PC-9 (cell line): ENCODE data around the gene KIF22. TPM values are rescaled to one million over a fixed set of nuclear protein-coding genes. Genes with fewer than 3 reads are reported as not detected.
A peak's percentile ranks its signal among the peaks of the same experiment; 100 is the strongest.

Source experiments
- BruUV-seq: library from RNA; stranded (reverse); fragments of 400-500 nt; replicated peaks from 2 replicates; lab custom pipeline; 2021; lab: Mats Ljungman, UMichigan
- CTCF ChIA-PET: fragments of 300-600 bp; sonication (Branson Sonifier 250); formaldehyde crosslinking; loops from one replicate; lab custom pipeline; 2022; ENCODE audit warnings: antibody characterized with exemption; lab: Charles Lee
- POLR2A ChIA-PET: fragments of 300-600 bp; sonication (Branson Sonifier 250); formaldehyde crosslinking; loops from one replicate; lab custom pipeline; 2022; ENCODE audit warnings: antibody characterized with exemption; ENCODE audit not compliant: unreplicated experiment; lab: Charles Lee
- DNase-seq, 2 experiments: peaks; one replicate each; pipeline versions ENCODE4 v3.0.0 to v3.0.0-alpha.2; 2015 to 2022; ENCODE audit warnings: mixed read lengths in 1 of 2
- H2AFZ ChIP-seq: fragments of 200-600 bp; sonication (generic); 2 replicates; pipeline ENCODE4 v1.8.1; 2017; ENCODE audit warnings: antibody characterized with exemption
- H3F3A ChIP-seq: fragments of 200-600 bp; sonication (generic); 2 replicates; pipeline ENCODE4 v1.8.1; 2017; ENCODE audit warnings: antibody characterized with exemption, mild to moderate bottlenecking, low read depth; ENCODE audit not compliant: insufficient read depth
- H3K27ac ChIP-seq: fragments of 200-600 bp; sonication (generic); 2 replicates; pipeline ENCODE4 v1.6.1; 2016; ENCODE audit warnings: mixed run types
- H3K27me3 ChIP-seq: fragments of 200-600 bp; sonication (generic); 2 replicates; pipeline ENCODE4 v1.6.1; 2016; ENCODE audit warnings: low read depth, mixed run types; ENCODE audit not compliant: insufficient read depth
- H3K36me3 ChIP-seq: fragments of 200-600 bp; sonication (generic); 2 replicates; pipeline ENCODE4 v1.6.1; 2016; ENCODE audit warnings: low read depth, mixed run types
- H3K4me1 ChIP-seq: fragments of 200-600 bp; sonication (generic); replicated peaks from 2 replicates; pipeline ENCODE4 v1.6.1; 2016; ENCODE audit warnings: mixed run types; ENCODE audit not compliant: insufficient read depth
- H3K4me2 ChIP-seq: fragments of 200-600 bp; sonication (generic); 2 replicates; pipeline ENCODE4 v1.6.1; 2017; ENCODE audit warnings: mixed run types
- H3K4me3 ChIP-seq: fragments of 200-600 bp; sonication (generic); 2 replicates; pipeline ENCODE4 v1.6.1; 2016; ENCODE audit warnings: mixed run types
- H3K79me2 ChIP-seq: fragments of 200-600 bp; sonication (generic); 2 replicates; pipeline ENCODE4 v1.6.1; 2017; ENCODE audit warnings: low read depth, mixed run types
- H3K9me2 ChIP-seq: fragments of 200-600 bp; sonication (generic); 2 replicates; pipeline ENCODE4 v1.8.1; 2017; ENCODE audit warnings: mild to moderate bottlenecking; ENCODE audit not compliant: insufficient read depth
- H3K9me3 ChIP-seq: fragments of 200-600 bp; sonication (generic); 2 replicates; pipeline ENCODE4 v1.8.1; 2016; ENCODE audit warnings: low read depth; ENCODE audit not compliant: insufficient read depth
- H4K20me1 ChIP-seq: fragments of 200-600 bp; sonication (generic); 2 replicates; pipeline ENCODE4 v1.8.1; 2017; ENCODE audit not compliant: insufficient read depth
- CTCF ChIP-seq: fragments of 200-600 bp; sonication (generic); conservative IDR thresholded peaks from 2 replicates; pipeline ENCODE4 v1.6.1; 2017; ENCODE audit warnings: mixed run types, antibody characterized with exemption, mild to moderate bottlenecking, moderate library complexity
- EZH2 ChIP-seq: fragments of 200-600 bp; sonication (generic); IDR thresholded peaks from 2 replicates; pipeline ENCODE4 v1.8.0; 2017; ENCODE audit warnings: antibody characterized with exemption, low read depth
- intact Hi-C: fragments of 100-400 bp; cut with micrococcal nuclease; formaldehyde crosslinking; loops from one replicate; pipeline ENCODE4 v1.10.0; 2022; ENCODE audit not compliant: unreplicated experiment
- total RNA-seq: library from RNA; stranded (reverse); gene quantifications from 2 replicates; pipeline ENCODE4 v1.2.3, GENCODE V29; 2021

The KIF22 gene
- total RNA-seq, 1 experiment from 2014 or later: 179 TPM

DNA sequence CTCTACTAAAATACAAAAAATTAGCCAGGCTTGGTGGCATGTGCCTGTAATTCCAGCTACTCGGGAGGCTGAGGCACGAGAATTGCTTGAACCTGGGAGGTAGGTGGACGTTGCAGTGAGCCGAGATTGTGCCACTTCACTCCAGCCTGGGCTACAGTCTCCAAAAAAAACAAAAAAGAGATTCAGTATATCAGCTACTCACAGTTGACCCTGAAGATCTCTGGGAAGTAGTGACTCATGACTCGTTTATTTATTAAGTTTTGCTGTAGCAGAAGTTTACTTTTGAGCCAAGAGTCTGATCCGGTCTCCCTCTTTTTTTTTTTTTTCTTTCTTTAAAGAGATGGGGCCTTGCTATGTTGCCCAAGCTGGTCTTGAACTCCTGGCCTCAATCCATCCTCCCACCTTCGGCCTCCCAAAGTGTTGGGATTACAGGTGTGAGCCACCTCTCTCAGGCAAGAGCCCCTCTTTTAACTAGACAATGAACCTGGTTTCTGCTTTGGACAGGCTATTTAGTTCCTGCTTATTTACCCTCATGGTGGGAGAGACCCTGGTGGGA is 34.1 kb downstream of the KIF22 start:
- no peak for TF ChIP-seq EZH2
- TF ChIP-seq CTCF: no peak
- Histone ChIP-seq H3K36me3 (no peaks in the 10 kb centered on the region), H4K20me1 (no peaks in the 10 kb centered on the region), H3K79me2 (peaks cover 47% of the 10 kb centered on the region), H3K9me3 (no peaks in the 10 kb centered on the region), H3K9me2 (no peaks in the 10 kb centered on the region), H3K4me1 (peaks cover 58% of the 10 kb centered on the region), H2AFZ (no peak overlapping the region), H3K4me3 (peak overlapping the region; percentile 16; the same call in 1 of the 2 replicates), H3K4me2 (peak overlapping the region; percentile 65), H3K27me3 (no peaks in the 10 kb centered on the region), H3F3A (peaks cover 59% of the 10 kb centered on the region; the same call in 1 of the 2 replicates), H3K27ac (peak overlapping the region; percentile 59)
- intact Hi-C loops: loop anchor here (5.0 kb wide), 1 partner anchor 73 kb away; the partner anchor contains the start of gene SEZ6L2
- DNase-seq: peak in 1 of 2 experiments; percentile 76
- no TSS peak for BruUV-seq
- ChIA-PET POLR2A (interaction anchor here (0.6 to 0.7 kb wide), 6 partner anchors 9 to 149 kb away, joined by 3 to 16 read pairs (median 4); partner anchors contain the start of genes PAGR1 and TAOK2), CTCF (interaction anchor here (0.6 to 0.7 kb wide), 3 partner anchors 9 to 806 kb away, joined by 3 to 9 read pairs (median 4); partner anchors contain the start of genes KIF22 and PAGR1)

GRCh38 chr16:29825145-29826044 is 34.8 kb downstream of the KIF22 start:
- no peaks in the 10 kb centered on the region for H3K27me3 ChIP-seq
- BruUV-seq: no TSS peak
- no peaks in the 10 kb centered on the region for H3K9me2 ChIP-seq
- CTCF ChIA-PET: interaction anchor here (0.7 to 1.7 kb wide), 2 partner anchors 10 to 23 kb away, joined by 3 to 8 read pairs; partner anchors contain the start of gene PAGR1
- POLR2A ChIA-PET: interaction anchor here (0.5 to 0.6 kb wide), 6 partner anchors 10 to 594 kb away, joined by 3 to 8 read pairs (median 4); partner anchors contain the start of gene PAGR1
- intact Hi-C loops: no loop called here
- peak; percentile 66 to 74 for DNase-seq
- H3F3A ChIP-seq: peaks cover 53% of the 10 kb centered on the region; the same call in 1 of the 2 replicates
- no peaks in the 10 kb centered on the region for H4K20me1 ChIP-seq
- H3K36me3 ChIP-seq: no peaks in the 10 kb centered on the region
- H3K4me2 ChIP-seq: peak overlapping the region; percentile 65
- peaks cover 53% of the 10 kb centered on the region for H3K4me1 ChIP-seq
- H2AFZ ChIP-seq: no peak overlapping the region
- no peak for TF ChIP-seq EZH2
- TF ChIP-seq CTCF: no peak
- no peak overlapping the region; the same call in 1 of the 2 replicates for H3K4me3 ChIP-seq
- peaks cover 46% of the 10 kb centered on the region for H3K79me2 ChIP-seq
- no peaks in the 10 kb centered on the region for H3K9me3 ChIP-seq
- peak overlapping the region; percentile 59 for H3K27ac ChIP-seq

- Histone ChIP-seq H3K4me3 (no peak overlapping the region), H3K4me1 (peaks cover 48% of the 10 kb centered on the region), H3K4me2 (no peak overlapping the region), H3K27me3 (no peaks in the 10 kb centered on the region), H3K79me2 (peaks cover 37% of the 10 kb centered on the region), H3K27ac (no peak overlapping the region), H2AFZ (no peak overlapping the region), H3K9me3 (no peaks in the 10 kb centered on the region), H4K20me1 (no peaks in the 10 kb centered on the region), H3K36me3 (no peaks in the 10 kb centered on the region), H3F3A (peaks cover 44% of the 10 kb centered on the region; the same call in 1 of the 2 replicates), H3K9me2 (no peaks in the 10 kb centered on the region)
- no peak for DNase-seq
- no TSS peak for BruUV-seq
- intact Hi-C loops: no loop called here
- POLR2A ChIA-PET: interaction anchor here (0.6 kb wide), 1 partner anchor 595 kb away, joined by 8 read pairs; no protein-coding TSS in a partner anchor
- no peak for TF ChIP-seq EZH2
- no peak for TF ChIP-seq CTCF
- CTCF ChIA-PET: interaction anchor here (1.7 kb wide), 1 partner anchor 22 kb away, joined by 8 read pairs; no protein-coding TSS in a partner anchor
These were observed 35.8 kb downstream of the KIF22 start for GRCh38 chr16:29826342-29826695.
